Stomach (tissue), 9 donors: ENCODE measurements around the gene VPS13D. TPM values are rescaled to one million over a fixed set of nuclear protein-coding genes. Genes with fewer than 3 reads are reported as not detected.

ENCODE experiments used
- DNase-seq, 2 donors: peaks; one replicate each; pipeline versions ENCODE4 v3.0.0 to v3.0.0-alpha.2; 2013 to 2019
- H3K27ac ChIP-seq, 5 donors: fragments of 200-600 bp in 4 of 5; sonication (generic) in 4 of 5; one replicate each; pipeline ENCODE4 v1.5.1; 2013 to 2019; ENCODE audit warnings: mild to moderate bottlenecking in 1 of 5, moderate library complexity in 1 of 5
- H3K27me3 ChIP-seq, 3 donors: fragments of 200-600 bp; sonication (generic); one replicate each; pipeline ENCODE4 v1.5.1; 2017 to 2019; ENCODE audit warnings: mixed run types in 1 of 3
- H3K36me3 ChIP-seq, 4 donors: fragments of 200-600 bp; sonication (generic); 1 replicate in 3 of 4; 2 replicates in 1 of 4; pipeline ENCODE4 v1.5.1; 2016 to 2019
- H3K4me1 ChIP-seq, 4 donors: fragments of 200-600 bp; sonication (generic); one replicate each; pipeline ENCODE4 v1.5.1; 2016 to 2019
- H3K4me3 ChIP-seq, 4 donors: fragments of 200-600 bp; sonication (generic) in 3 of 4; one replicate each; pipeline ENCODE4 v1.5.1; 2016 to 2019; ENCODE audit warnings: mild to moderate bottlenecking in 1 of 4
- H3K9me3 ChIP-seq, 4 donors: fragments of 200-600 bp; sonication (generic); one replicate each; pipeline ENCODE4 v1.5.1; 2016 to 2019
- EP300 ChIP-seq: sonication (generic); formaldehyde crosslinking; IDR thresholded peaks from one replicate; pipeline ENCODE4 v1.6.1; 2017; ENCODE audit warnings: antibody characterized with exemption
- POLR2A ChIP-seq, 4 donors: fragments of 450-650 bp; IDR thresholded peaks; one replicate each; pipeline ENCODE4 v1.6.1; 2016; ENCODE audit warnings: antibody characterized with exemption in 4 of 4, control low read depth in 2 of 4, mild to moderate bottlenecking in 1 of 4, moderate library complexity in 1 of 4
- POLR2AphosphoS5 ChIP-seq, 3 donors: sonication (generic); formaldehyde crosslinking; IDR thresholded peaks; one replicate each; pipeline ENCODE4 v1.6.1; 2016; ENCODE audit warnings: antibody characterized with exemption in 3 of 3
- WGBS, 5 donors: extraction: QIAGEN DNeasy Blood & Tissue Kit in 3 of 5; methylation state at CpG; one replicate each; pipeline versions ENCODE4 v1.1.5 to v1.1.7; 2013 to 2018; 5-methylcytosine and 5-hydroxymethylcytosine counted together
- intact Hi-C: fragments of 100-400 bp; cut with DNase I; formaldehyde crosslinking; loops from one replicate; pipeline ENCODE4 v1.15.1; 2023; ENCODE audit warnings: low total_unique reads
- polyA plus RNA-seq, 3 donors: library from polyadenylated mRNA; stranded (reverse); fragments of 200-250 nt; gene quantifications; one replicate each; pipeline ENCODE4 v1.2.3, GENCODE V29; 2013
- total RNA-seq, 5 donors: library from RNA; depleted of rRNA; stranded (reverse); fragments of >200 nt; gene quantifications; one replicate each; pipeline versions ENCODE4 v1.1.0 to v1.2.3, GENCODE V29; 2014 to 2016
- TF ChIP-seq, protein P1 (sequence below), 7 experiments: fragments of 450-650 bp in 4 of 7; fragments of 200-600 bp in 3 of 7; sonication (generic) in 3 of 7; IDR thresholded peaks; one replicate each; pipeline ENCODE4 v1.5.1; 2016 to 2019; ENCODE audit warnings: antibody characterized with exemption in 7 of 7, control low read depth in 2 of 7, mild to moderate bottlenecking in 1 of 7
- donor health status: healthy with polysubstance abuse.
- donor health status: Bipolar disorder and iron deficiency.
- donor health status: healthy.

VPS13D gene
- total and polyA plus RNA-seq, 8 donors, result 6.7 to 106 (median 66.5) TPM

DNA sequence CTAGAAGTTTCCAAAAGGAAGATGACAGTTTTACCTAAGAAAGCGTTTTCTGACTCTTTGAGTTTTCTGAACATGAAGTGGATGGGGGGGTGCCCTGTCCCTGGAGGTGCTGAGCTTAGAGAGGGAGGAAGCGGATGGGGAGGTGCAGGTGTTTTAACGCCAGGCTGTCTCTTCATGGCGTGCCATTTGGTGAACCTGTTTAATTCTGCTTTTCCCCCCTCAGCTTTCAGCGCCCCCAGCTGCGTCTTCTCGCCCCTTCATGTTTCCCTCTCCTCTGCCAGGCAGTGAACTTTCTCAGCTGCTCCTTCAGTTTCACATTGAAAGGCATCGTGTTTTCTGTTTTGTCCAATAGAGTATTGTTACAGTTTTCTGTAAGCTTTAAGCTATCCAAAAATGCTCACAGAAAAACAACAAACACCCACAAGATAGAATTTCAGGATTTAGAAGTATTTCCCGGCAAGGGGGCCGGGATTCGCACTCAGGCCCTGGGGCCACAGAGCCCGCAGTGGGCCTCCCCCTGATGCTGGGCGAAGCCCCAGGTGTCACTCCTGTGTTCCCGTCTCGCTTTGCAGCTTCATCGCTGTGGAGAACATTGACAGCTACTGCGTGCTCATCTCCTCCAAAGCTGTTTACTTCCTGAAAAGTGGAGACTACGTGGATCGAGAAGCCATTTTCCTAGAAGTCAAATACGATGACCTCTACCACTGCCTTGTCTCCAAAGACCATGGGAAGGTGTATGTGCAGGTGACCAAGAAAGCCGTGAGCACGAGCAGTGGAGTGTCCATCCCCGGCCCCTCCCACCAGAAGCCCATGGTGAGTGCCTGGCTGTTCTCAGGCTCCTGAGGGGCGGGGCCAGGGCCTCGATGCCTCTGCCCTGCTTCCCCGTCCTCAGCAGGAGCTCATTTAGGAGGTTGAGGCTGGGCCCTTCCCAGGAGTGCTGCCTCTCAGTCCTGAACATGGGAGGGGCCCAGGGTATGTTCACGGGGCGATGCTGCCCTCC is 276.8 kb downstream of the VPS13D start:
- Histone ChIP-seq H3K27me3 (no peaks in the 10 kb centered on the region), H3K4me3 (no peak overlapping the region), H3K27ac (peak overlapping the region in 1 of 5 donors; percentile 20), H3K36me3 (peaks cover 13 to 70% (median 52%) of the 10 kb centered on the region in 4 donors), H3K9me3 (no peaks in the 10 kb centered on the region), H3K4me1 (peaks cover 11 to 23% (median 17%) of the 10 kb centered on the region in 4 donors)
- TF ChIP-seq EP300 (no peak), POLR2A (IDR thresholded peaks at IDR 0.05) (no peak), POLR2AphosphoS5 (IDR thresholded peaks at IDR 0.05) (no peak)
- TF ChIP-seq, protein P1, sequence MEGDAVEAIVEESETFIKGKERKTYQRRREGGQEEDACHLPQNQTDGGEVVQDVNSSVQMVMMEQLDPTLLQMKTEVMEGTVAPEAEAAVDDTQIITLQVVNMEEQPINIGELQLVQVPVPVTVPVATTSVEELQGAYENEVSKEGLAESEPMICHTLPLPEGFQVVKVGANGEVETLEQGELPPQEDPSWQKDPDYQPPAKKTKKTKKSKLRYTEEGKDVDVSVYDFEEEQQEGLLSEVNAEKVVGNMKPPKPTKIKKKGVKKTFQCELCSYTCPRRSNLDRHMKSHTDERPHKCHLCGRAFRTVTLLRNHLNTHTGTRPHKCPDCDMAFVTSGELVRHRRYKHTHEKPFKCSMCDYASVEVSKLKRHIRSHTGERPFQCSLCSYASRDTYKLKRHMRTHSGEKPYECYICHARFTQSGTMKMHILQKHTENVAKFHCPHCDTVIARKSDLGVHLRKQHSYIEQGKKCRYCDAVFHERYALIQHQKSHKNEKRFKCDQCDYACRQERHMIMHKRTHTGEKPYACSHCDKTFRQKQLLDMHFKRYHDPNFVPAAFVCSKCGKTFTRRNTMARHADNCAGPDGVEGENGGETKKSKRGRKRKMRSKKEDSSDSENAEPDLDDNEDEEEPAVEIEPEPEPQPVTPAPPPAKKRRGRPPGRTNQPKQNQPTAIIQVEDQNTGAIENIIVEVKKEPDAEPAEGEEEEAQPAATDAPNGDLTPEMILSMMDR (IDR thresholded peaks at IDR 0.05), result no peak
- WGBS, 5 donors, result 95 to 96% (median 95%) methylated on average over 21 to 28 of the region's 28 CpGs
- DNase-seq, result no peak
- intact Hi-C loops, result no loop called here

DNA sequence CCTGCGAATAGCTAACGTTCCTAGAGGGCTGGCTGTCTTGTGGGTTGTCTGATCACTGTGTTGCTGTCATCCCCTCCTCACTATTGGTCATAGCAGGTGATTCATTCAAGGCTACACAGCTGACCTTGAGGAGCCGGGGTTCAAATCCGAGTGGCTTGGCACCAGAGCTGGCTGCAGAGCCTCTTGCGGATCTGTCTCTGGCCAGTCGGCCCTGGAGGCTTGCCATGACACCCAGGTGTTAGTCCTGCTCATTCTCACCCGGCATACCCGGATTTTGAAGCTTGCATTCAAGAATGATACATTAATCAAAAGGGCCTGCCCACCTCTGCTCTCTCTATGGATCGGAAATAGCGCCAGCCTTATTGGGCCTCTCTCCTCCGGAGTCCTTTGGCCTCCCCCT is 277.8 kb downstream of the VPS13D start:
- Histone ChIP-seq H3K9me3 (no peaks in the 10 kb centered on the region), H3K36me3 (peaks cover 13 to 66% (median 50%) of the 10 kb centered on the region in 4 donors), H3K4me3 (no peak overlapping the region), H3K27ac (peak overlapping the region in 1 of 5 donors; percentile 53), H3K4me1 (peaks cover 12 to 33% (median 20%) of the 10 kb centered on the region in 4 donors), H3K27me3 (no peaks in the 10 kb centered on the region)
- intact Hi-C loops, result no loop called here
- no peak for DNase-seq
- 72 to 95% (median 90%) methylated on average over 7 to 11 of the region's 11 CpGs for WGBS, 5 donors
- no peak for TF ChIP-seq EP300
- TF ChIP-seq, protein P1 (IDR thresholded peaks at IDR 0.05), result no peak
- TF ChIP-seq POLR2AphosphoS5 (IDR thresholded peaks at IDR 0.05), result no peak
- TF ChIP-seq POLR2A (IDR thresholded peaks at IDR 0.05), result no peak

DNA sequence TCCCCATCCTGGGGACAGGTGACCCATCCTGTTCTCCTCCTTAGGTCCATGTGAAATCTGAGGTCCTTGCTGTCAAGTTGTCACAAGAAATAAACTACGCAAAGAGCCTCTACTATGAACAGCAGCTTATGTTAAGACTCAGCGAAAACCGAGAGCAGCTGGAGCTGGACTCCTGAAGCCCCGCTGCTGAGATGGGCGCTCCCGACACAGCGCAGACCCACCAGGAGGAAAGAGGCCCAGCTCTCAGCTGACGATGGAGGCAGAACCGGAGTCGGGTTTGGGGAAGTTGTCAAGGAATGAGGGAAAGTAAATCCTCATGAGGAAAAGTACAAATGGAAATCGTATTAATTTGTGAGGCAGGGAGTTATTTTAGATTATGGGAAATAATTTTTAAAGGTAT is 279.0 kb downstream of the VPS13D start:
- TF ChIP-seq, protein P1 (IDR thresholded peaks at IDR 0.05), result no peak
- TF ChIP-seq POLR2A (IDR thresholded peaks at IDR 0.05) (no peak), EP300 (no peak), POLR2AphosphoS5 (IDR thresholded peaks at IDR 0.05) (no peak)
- Histone ChIP-seq H3K27me3 (no peaks in the 10 kb centered on the region), H3K4me1 (peaks cover 12 to 42% (median 29%) of the 10 kb centered on the region in 4 donors), H3K9me3 (no peaks in the 10 kb centered on the region), H3K27ac (peak overlapping the region in 1 of 5 donors; percentile 8), H3K4me3 (no peak overlapping the region), H3K36me3 (peaks cover 13 to 66% (median 48%) of the 10 kb centered on the region in 4 donors)
- 91 to 97% (median 95%) methylated on average over 11 of the region's 11 CpGs for WGBS, 5 donors
- DNase-seq, result no peak
- intact Hi-C loops, result no loop called here

DNA sequence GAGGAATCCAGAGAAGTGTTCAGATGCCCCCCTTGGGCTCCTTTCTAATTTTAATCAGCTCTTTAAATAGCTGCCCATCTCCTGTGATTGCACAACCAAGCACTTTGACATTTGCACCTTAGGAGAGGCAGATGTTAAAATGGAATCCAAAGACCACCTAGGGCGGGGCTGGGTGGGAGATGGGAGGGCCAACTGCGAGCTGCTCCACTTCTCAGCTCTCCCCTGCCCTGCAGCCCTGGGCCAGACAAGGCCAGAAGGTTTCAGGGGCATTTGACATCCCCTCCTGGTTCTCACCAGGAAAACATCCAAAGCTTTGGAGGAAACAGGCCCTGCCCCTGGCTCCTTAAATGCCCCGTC is 281.3 kb downstream of the VPS13D start:
- H3K27me3 ChIP-seq, result no peaks in the 10 kb centered on the region
- intact Hi-C loops, result no loop called here
- peaks cover 13 to 46% (median 31%) of the 10 kb centered on the region in 4 donors for H3K36me3 ChIP-seq
- no peaks in the 10 kb centered on the region for H3K9me3 ChIP-seq
- peak overlapping the region in 4 of 5 donors; percentile 48 to 76 (median 66) for H3K27ac ChIP-seq
- 83 to 92% (median 87%) methylated on average over 3 of the region's 3 CpGs for WGBS, 5 donors
- peaks cover 12 to 44% (median 34%) of the 10 kb centered on the region in 4 donors for H3K4me1 ChIP-seq
- TF ChIP-seq EP300, result no peak
- TF ChIP-seq POLR2AphosphoS5 (IDR thresholded peaks at IDR 0.05), result no peak
- TF ChIP-seq, protein P1 (IDR thresholded peaks at IDR 0.05), result no peak
- no peak for TF ChIP-seq POLR2A (IDR thresholded peaks at IDR 0.05)
- no peak for DNase-seq
- H3K4me3 ChIP-seq, result no peak overlapping the region
